Ovary (tissue), 9 donors: ENCODE data around the gene CELF4. TPM values are rescaled to one million over a fixed set of nuclear protein-coding genes. Genes with fewer than 3 reads are reported as not detected.

Experiments
- DNase-seq, 5 donors: peaks; one replicate each; pipeline ENCODE4 v3.0.0-alpha.2; 2019 to 2020
- H3K27ac ChIP-seq, 2 donors: fragments of 200-600 bp; one replicate each; pipeline versions ENCODE4 v1.5.1 to v1.8.0; 2019 to 2022
- H3K27me3 ChIP-seq: fragments of 200-600 bp; one replicate; pipeline ENCODE4 v1.8.0; 2022
- H3K36me3 ChIP-seq: fragments of 200-600 bp; sonication (generic); one replicate; pipeline ENCODE4 v1.5.1; 2019
- H3K4me1 ChIP-seq: one replicate; pipeline ENCODE4 v1.8.1; 2013; ENCODE audit warnings: mild to moderate bottlenecking, moderate library complexity; ENCODE audit not compliant: insufficient read depth
- H3K4me3 ChIP-seq: fragments of 200-600 bp; sonication (generic); one replicate; pipeline ENCODE4 v1.5.1; 2017
- H3K9me3 ChIP-seq, 2 donors: fragments of 200-600 bp in 1 of 2; sonication (generic) in 1 of 2; one replicate each; pipeline versions ENCODE4 v1.5.1 to v1.8.1; 2013 to 2019; ENCODE audit warnings: mild to moderate bottlenecking in 1 of 2, moderate library complexity in 1 of 2
- EP300 ChIP-seq: sonication (generic); formaldehyde crosslinking; IDR thresholded peaks from one replicate; pipeline ENCODE4 v1.6.1; 2017; ENCODE audit warnings: antibody characterized with exemption
- POLR2A ChIP-seq: fragments of 450-650 bp; IDR thresholded peaks from one replicate; pipeline ENCODE4 v1.6.1; 2017; ENCODE audit warnings: antibody characterized with exemption, mild to moderate bottlenecking, moderate library complexity
- WGBS, 3 donors: extraction: QIAGEN DNeasy Blood & Tissue Kit in 1 of 3; methylation state at CpG; one replicate each; pipeline versions ENCODE4 v1.1.5 to v1.1.7; 2013 to 2017; 5-methylcytosine and 5-hydroxymethylcytosine counted together
- intact Hi-C, 4 donors: fragments of 100-400 bp; cut with DNase I; formaldehyde crosslinking; loops; one replicate each; pipeline versions ENCODE4 v1.11.0 to v1.15.1; 2022 to 2023
- polyA plus RNA-seq, 2 donors: library from polyadenylated mRNA; stranded (reverse); fragments of 200-250 nt in 1 of 2; fragments of 350-450 nt in 1 of 2; fragmentation: Illumina TruSeq in 1 of 2; extraction: RNeasy Lipid Tissue Mini Kit (QIAGEN cat#74804) in 1 of 2; gene quantifications; one replicate each; pipeline ENCODE4 v1.2.3, GENCODE V29; 2013 to 2014
- total RNA-seq, 7 donors: library from RNA; depleted of rRNA in 2 of 7; stranded (reverse); fragments of >200 nt in 2 of 7; fragmentation: NEBNext Ultra II Directional in 3 of 7; extraction: Animal tissue kit (Norgen Biotek cat#: 25700) in 3 of 7; gene quantifications; one replicate each; pipeline versions ENCODE4 v1.1.0 to v1.2.4, GENCODE V29; 2016 to 2023
- TF ChIP-seq, protein P1 (sequence below), 3 donors: fragments of 450-650 bp in 2 of 3; fragments of 200-600 bp in 1 of 3; IDR thresholded peaks; one replicate each; pipeline versions ENCODE4 v1.5.1 to v1.8.0; 2016 to 2022; ENCODE audit warnings: antibody characterized with exemption in 3 of 3, mild to moderate bottlenecking in 1 of 3
- donor health status: DM: no; HTN: no; CAD: no; lungs with moderate emphysema.
- donor health status: DM: no; HTN: no; CAD: no.
- donor health status: Bipolar disorder and iron deficiency.
- donor health status: DM: yes; HTN: yes; CAD: no.
- donor health status: DM: no; HTN: no; CAD: no.
- donor health status: DM: yes; HTN: yes; CAD: no.

Gene CELF4
- total and polyA plus RNA-seq, 9 donors, result 0.15 to 1.6 (median 1.1) TPM; not detected in 1

- TF ChIP-seq POLR2A (no peak), EP300 (no peak)
- TF ChIP-seq, protein P1, sequence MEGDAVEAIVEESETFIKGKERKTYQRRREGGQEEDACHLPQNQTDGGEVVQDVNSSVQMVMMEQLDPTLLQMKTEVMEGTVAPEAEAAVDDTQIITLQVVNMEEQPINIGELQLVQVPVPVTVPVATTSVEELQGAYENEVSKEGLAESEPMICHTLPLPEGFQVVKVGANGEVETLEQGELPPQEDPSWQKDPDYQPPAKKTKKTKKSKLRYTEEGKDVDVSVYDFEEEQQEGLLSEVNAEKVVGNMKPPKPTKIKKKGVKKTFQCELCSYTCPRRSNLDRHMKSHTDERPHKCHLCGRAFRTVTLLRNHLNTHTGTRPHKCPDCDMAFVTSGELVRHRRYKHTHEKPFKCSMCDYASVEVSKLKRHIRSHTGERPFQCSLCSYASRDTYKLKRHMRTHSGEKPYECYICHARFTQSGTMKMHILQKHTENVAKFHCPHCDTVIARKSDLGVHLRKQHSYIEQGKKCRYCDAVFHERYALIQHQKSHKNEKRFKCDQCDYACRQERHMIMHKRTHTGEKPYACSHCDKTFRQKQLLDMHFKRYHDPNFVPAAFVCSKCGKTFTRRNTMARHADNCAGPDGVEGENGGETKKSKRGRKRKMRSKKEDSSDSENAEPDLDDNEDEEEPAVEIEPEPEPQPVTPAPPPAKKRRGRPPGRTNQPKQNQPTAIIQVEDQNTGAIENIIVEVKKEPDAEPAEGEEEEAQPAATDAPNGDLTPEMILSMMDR (IDR thresholded peaks at IDR 0.05), result no peak
- WGBS, 3 donors, result 62 to 75% (median 65%) methylated on average over 7 of the region's 7 CpGs
- no peak overlapping the region for H3K27ac ChIP-seq
- H3K9me3 ChIP-seq, result no peaks in the 10 kb centered on the region
- H3K4me3 ChIP-seq, result no peak overlapping the region
- H3K4me1 ChIP-seq, result no peaks in the 10 kb centered on the region
- H3K36me3 ChIP-seq, result no peaks in the 10 kb centered on the region
- no peak for DNase-seq
- intact Hi-C loops, result no loop called here
- H3K27me3 ChIP-seq, result no peaks in the 10 kb centered on the region
These were observed 19.5 kb upstream of the CELF4 start for GRCh38 chr18:37584952-37585695.

GRCh38 chr18:37584217-37584616, 18.6 kb upstream of the CELF4 start:
- Histone ChIP-seq H3K27me3 (no peaks in the 10 kb centered on the region), H3K36me3 (no peaks in the 10 kb centered on the region), H3K4me1 (no peaks in the 10 kb centered on the region), H3K9me3 (no peaks in the 10 kb centered on the region), H3K4me3 (no peak overlapping the region), H3K27ac (no peak overlapping the region)
- intact Hi-C loops, result no loop called here
- no peak for DNase-seq
- WGBS, 3 donors, result 67 to 76% (median 73%) methylated on average over 3 of the region's 3 CpGs
- TF ChIP-seq, protein P1 (IDR thresholded peaks at IDR 0.05), result no peak
- no peak for TF ChIP-seq EP300
- no peak for TF ChIP-seq POLR2A

DNA sequence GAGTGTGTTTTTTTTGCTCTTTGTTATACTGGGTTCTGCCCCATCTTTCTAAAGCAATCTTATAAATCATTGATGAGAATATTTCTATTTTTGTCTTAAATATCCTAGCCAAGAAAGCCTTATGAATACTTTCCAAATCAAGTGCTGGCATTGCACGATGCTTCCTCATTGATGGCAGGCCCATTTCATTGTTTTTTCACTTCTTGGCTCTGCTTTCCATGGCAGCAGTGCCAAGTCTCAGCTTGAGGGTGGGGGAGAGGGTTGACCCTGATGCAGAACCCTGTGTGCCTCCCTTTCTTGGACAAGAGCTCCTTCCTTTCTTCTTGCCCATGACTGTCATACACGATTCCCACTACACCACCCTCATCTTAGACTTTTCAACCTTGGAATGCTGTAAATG, 16.7 kb upstream of the CELF4 start:
- Histone ChIP-seq H3K4me3 (no peak overlapping the region), H3K36me3 (no peaks in the 10 kb centered on the region), H3K4me1 (no peaks in the 10 kb centered on the region), H3K27ac (no peak overlapping the region), H3K27me3 (no peaks in the 10 kb centered on the region), H3K9me3 (no peaks in the 10 kb centered on the region)
- intact Hi-C loops, result no loop called here
- no peak for DNase-seq
- no peak for TF ChIP-seq POLR2A
- TF ChIP-seq, protein P1 (IDR thresholded peaks at IDR 0.05), result no peak
- TF ChIP-seq EP300, result no peak
- 50 to 62% (median 55%) methylated on average over 2 of the region's 2 CpGs for WGBS, 3 donors

DNA sequence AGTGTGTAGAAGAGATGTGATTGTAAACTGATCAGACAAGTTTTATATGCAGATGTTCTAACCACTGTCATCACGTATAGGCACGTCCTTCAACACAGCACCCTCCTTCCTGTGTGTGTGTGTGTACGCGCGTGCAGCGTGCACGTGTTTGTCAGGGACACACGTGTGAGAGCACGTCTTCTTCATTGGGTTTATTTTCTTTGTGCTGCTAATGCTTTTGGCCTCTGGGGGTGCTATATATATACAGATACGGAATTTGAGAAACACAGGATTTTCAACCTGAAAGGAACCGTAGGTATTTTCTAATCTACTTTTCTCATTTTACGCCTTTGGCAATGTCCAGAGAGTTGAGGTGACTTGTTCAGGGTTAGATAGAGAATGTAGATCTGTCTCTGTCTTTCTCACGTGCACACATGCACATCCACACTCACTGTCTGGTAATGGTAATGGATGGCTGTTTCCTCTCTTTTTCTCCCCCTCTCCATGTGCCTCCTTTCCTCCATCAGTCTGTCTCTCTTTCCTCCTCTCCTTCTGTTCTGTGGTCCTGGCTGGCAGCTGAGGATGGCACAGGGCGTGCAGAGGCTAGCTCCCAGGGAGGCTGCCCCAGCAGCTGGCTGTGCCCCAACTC, 13.4 kb upstream of the CELF4 start:
- Histone ChIP-seq H3K27ac (no peak overlapping the region), H3K36me3 (no peaks in the 10 kb centered on the region), H3K27me3 (no peaks in the 10 kb centered on the region), H3K9me3 (no peaks in the 10 kb centered on the region), H3K4me3 (no peak overlapping the region), H3K4me1 (no peaks in the 10 kb centered on the region)
- TF ChIP-seq POLR2A (no peak), EP300 (no peak)
- TF ChIP-seq, protein P1 (IDR thresholded peaks at IDR 0.05), result no peak
- WGBS, 3 donors, result 5 to 12% (median 5%) methylated on average over 14 of the region's 14 CpGs
- intact Hi-C loops, result no loop called here
- DNase-seq, result no peak
